Activated CD8-positive, alpha-beta T cell treated with anti-CD3 and anti-CD28 coated beads for 36 hours (primary cell): ENCODE measurements around the gene PSME3IP1. TPM values are rescaled to one million over a fixed set of nuclear protein-coding genes. Genes with fewer than 3 reads are reported as not detected.
A peak's percentile ranks its signal among the peaks of the same experiment; 100 is the strongest.
"Not testable (repeated sequence)": the region's sequence is repeated elsewhere in the genome, so short reads cannot be mapped to it uniquely, and the experiment has no call there.

Experiments used
- ATAC-seq: fragments of 200-7000 bp; cut with Tn5 transposase; one replicate; pipeline ENCODE4 v1.10.0; 2021; ENCODE audit warnings: mild to moderate bottlenecking, moderate library complexity
- CTCF ChIA-PET: fragments of 350-600 bp; sonication (Branson Sonifier 250); formaldehyde crosslinking; loops from one replicate; lab custom pipeline; 2021; ENCODE audit warnings: antibody characterized with exemption; lab: Charles Lee
- POLR2A ChIA-PET: fragments of 350-600 bp; sonication (Branson Sonifier 250); formaldehyde crosslinking; loops from one replicate; lab custom pipeline; 2021; ENCODE audit warnings: antibody characterized with exemption; lab: Charles Lee
- DNase-seq: peaks from one replicate; pipeline ENCODE4 v3.0.0-alpha.2; 2020
- H3K27ac Mint-ChIP-seq: one replicate; pipeline ENCODE4 v1.8.0; 2021; ENCODE audit warnings: mild to moderate bottlenecking, mixed read lengths
- H3K27me3 Mint-ChIP-seq: one replicate; pipeline ENCODE4 v1.8.0; 2021; ENCODE audit warnings: mixed read lengths
- H3K36me3 Mint-ChIP-seq: one replicate; pipeline ENCODE4 v1.8.0; 2021; ENCODE audit warnings: low read depth, mixed read lengths
- H3K4me1 Mint-ChIP-seq: one replicate; pipeline ENCODE4 v1.8.0; 2021; ENCODE audit warnings: low read depth, mixed read lengths
- H3K4me3 Mint-ChIP-seq: one replicate; pipeline ENCODE4 v1.8.0; 2021; ENCODE audit warnings: mild to moderate bottlenecking, moderate library complexity, mixed read lengths
- H3K9me3 Mint-ChIP-seq: one replicate; pipeline ENCODE4 v1.8.0; 2021; ENCODE audit warnings: mixed read lengths
- intact Hi-C: fragments of 100-400 bp; cut with micrococcal nuclease; formaldehyde crosslinking; loops from one replicate; pipeline ENCODE4 v1.10.0; 2022
- total RNA-seq, 2 experiments: library from RNA; stranded (reverse); gene quantifications; one replicate each; pipeline ENCODE4 v1.2.3, GENCODE V29; 2021
- TF ChIP-seq, protein P1 (sequence below): fragments of 200-600 bp; IDR thresholded peaks from one replicate; pipeline ENCODE4 v1.8.0; 2022; ENCODE audit warnings: antibody characterized with exemption, mild to moderate bottlenecking

Gene PSME3IP1
- total RNA-seq, 2 experiments from 2014 or later: 101 to 103 TPM

DNA sequence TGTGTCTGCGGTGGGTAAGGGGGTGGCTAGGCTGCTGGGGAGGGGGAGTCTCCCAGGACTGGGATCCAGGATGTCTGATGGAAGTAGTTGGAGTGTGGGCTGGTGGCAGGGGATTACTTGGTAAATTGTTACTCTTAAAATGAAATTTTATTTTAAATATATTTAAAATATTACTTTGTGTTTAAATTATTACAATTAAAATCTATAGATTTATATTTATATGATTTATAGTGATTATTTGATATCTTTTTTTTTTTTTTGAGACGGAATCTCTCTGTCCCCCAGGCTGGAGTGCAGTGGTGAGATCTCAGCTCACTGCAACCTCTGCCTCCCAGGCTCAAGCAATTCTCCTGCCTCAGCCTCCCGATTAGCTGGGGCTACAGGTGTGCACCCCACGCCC, 74.9 kb downstream of the PSME3IP1 start:
- no peaks in the 10 kb centered on the region for H3K27me3 Mint-ChIP-seq
- no peaks in the 10 kb centered on the region for H3K36me3 Mint-ChIP-seq
- CTCF ChIA-PET: interaction anchor here (1.0 to 1.2 kb wide), 3 partner anchors 17 to 62 kb away, joined by 3 to 4 read pairs (median 4); no protein-coding TSS in a partner anchor
- H3K27ac Mint-ChIP-seq: no peak overlapping the region
- no peaks in the 10 kb centered on the region for H3K9me3 Mint-ChIP-seq
- intact Hi-C loops: no loop called here
- no peak for ATAC-seq
- TF ChIP-seq, protein P1, sequence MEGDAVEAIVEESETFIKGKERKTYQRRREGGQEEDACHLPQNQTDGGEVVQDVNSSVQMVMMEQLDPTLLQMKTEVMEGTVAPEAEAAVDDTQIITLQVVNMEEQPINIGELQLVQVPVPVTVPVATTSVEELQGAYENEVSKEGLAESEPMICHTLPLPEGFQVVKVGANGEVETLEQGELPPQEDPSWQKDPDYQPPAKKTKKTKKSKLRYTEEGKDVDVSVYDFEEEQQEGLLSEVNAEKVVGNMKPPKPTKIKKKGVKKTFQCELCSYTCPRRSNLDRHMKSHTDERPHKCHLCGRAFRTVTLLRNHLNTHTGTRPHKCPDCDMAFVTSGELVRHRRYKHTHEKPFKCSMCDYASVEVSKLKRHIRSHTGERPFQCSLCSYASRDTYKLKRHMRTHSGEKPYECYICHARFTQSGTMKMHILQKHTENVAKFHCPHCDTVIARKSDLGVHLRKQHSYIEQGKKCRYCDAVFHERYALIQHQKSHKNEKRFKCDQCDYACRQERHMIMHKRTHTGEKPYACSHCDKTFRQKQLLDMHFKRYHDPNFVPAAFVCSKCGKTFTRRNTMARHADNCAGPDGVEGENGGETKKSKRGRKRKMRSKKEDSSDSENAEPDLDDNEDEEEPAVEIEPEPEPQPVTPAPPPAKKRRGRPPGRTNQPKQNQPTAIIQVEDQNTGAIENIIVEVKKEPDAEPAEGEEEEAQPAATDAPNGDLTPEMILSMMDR: no peak
- H3K4me3 Mint-ChIP-seq: no peak overlapping the region
- POLR2A ChIA-PET: interaction anchor here (0.7 to 1.4 kb wide), 3 partner anchors 10 to 27 kb away, joined by 3 read pairs; no protein-coding TSS in a partner anchor
- no peak for DNase-seq
- H3K4me1 Mint-ChIP-seq: peaks cover 12% of the 10 kb centered on the region

DNA sequence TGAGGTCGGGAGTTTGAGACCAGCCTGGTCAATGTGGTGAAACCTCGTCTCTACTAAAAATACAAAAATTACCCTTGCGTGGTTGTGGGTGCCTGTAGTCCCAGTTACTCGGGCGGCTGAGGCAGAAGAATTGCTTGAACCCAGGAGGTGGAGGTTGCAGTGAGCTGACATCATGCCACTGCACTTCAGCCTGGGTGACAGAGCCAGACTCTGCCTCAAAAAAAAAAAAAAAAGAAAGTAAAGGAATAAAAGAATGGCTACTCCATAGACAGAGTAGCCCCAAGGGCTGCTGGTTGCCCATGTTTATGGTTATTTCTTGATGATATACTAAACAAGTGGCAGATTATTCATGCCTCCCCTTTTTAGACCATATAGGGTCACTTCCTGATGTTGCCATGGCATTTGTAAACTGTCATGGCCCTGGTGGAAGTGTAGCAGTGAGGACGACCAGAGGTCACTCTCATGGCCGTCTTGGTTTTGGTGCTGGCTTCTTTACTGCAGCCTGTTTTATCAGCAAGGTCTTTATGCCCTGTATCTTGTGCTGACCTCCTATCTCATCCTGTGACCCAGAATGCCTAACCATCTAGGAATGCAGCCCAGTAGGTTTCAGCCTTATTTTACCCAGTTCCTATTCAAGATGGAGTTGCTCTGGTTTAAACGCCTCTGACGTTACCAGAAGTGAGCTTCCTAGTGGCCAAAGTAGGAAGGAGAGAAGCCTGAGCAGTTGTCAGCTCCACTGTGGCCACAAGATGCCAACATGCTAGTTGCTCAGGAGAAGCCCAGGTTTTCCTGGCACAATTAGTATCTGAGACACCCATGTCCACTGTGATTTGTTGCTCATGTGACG, 76.4 kb downstream of the PSME3IP1 start:
- ChIA-PET CTCF (interaction anchor here (0.6 to 0.7 kb wide), 2 partner anchors 9 to 115 kb away, joined by 3 read pairs; no protein-coding TSS in a partner anchor), POLR2A (interaction anchor here (0.6 to 1.4 kb wide), 3 partner anchors 16 to 1183 kb away, joined by 3 read pairs; no protein-coding TSS in a partner anchor)
- intact Hi-C loops, DNase-seq, H3K9me3 Mint-ChIP-seq, H3K27ac Mint-ChIP-seq, ATAC-seq, H3K4me3 Mint-ChIP-seq, H3K36me3 Mint-ChIP-seq, H3K27me3 Mint-ChIP-seq: not testable (repeated sequence)
- H3K4me1 Mint-ChIP-seq: peaks cover 19% of the 10 kb centered on the region

DNA sequence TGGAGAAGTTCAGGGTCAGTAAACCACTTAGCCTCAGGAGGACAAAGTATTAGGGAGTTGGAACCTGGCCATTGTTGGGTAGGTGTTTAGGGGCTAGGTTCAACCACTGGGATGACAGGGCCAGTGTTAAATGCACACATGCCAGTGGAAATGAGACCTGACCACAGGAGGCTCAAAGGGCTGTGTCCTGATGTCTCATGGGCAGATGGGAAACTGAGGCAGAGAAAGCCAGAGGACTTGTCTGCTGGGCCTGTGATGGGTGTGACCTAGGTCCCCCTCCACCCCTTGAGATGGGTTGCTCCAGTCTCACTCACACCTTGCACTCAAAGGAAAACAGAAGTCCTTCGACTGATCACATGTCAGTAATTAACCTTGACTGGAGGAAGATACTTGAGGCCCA, 77.4 kb downstream of the PSME3IP1 start:
- DNase-seq (no peak), ATAC-seq (no peak)
- H3K4me3 Mint-ChIP-seq: no peak overlapping the region
- TF ChIP-seq, protein P1: no peak
- H3K4me1 Mint-ChIP-seq: peaks cover 21% of the 10 kb centered on the region
- POLR2A ChIA-PET: no interaction called here
- H3K36me3 Mint-ChIP-seq: no peaks in the 10 kb centered on the region
- H3K27ac Mint-ChIP-seq: no peak overlapping the region
- no peaks in the 10 kb centered on the region for H3K9me3 Mint-ChIP-seq
- no peaks in the 10 kb centered on the region for H3K27me3 Mint-ChIP-seq
- intact Hi-C loops: no loop called here
- CTCF ChIA-PET: no interaction called here

DNA sequence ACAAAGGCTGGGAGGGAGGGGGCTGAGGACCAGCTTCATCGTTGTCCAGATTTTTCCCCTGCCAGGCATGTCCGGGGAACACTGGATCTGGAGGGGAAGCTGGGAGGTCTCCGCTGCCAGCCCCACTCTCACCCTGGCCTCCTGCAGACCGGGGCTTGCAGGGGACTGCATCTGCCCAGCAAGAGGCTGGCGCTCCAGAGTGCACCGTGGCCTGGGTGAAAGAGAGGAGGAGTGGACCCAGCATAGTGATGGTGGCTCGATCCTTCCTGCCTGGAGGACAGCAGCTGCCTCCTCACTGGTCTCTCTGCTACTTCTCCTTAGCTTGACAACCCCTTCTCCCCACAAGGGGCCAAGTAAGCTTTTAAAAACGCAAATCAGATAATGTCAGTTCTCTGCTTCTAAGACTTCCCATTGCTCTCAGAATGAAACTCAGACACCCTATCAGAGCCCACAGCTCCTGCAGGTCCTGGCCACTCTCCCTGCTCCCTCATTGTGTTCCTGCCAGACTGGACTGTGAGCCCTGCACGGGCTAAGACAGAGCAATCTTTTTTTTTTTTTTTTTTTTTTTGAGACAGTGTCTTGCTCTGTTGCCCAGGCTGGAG, 78.4 kb downstream of the PSME3IP1 start:
- H3K4me1 Mint-ChIP-seq: peaks cover 15% of the 10 kb centered on the region
- H3K36me3 Mint-ChIP-seq: no peaks in the 10 kb centered on the region
- no peak for DNase-seq
- POLR2A ChIA-PET: no interaction called here
- no peak overlapping the region for H3K4me3 Mint-ChIP-seq
- TF ChIP-seq, protein P1: no peak
- no peak for ATAC-seq
- H3K9me3 Mint-ChIP-seq: no peaks in the 10 kb centered on the region
- intact Hi-C loops: no loop called here
- CTCF ChIA-PET: interaction anchor here (1.2 kb wide), 1 partner anchor 34 kb away, joined by 4 read pairs; no protein-coding TSS in a partner anchor
- no peak overlapping the region for H3K27ac Mint-ChIP-seq
- H3K27me3 Mint-ChIP-seq: no peaks in the 10 kb centered on the region

DNA sequence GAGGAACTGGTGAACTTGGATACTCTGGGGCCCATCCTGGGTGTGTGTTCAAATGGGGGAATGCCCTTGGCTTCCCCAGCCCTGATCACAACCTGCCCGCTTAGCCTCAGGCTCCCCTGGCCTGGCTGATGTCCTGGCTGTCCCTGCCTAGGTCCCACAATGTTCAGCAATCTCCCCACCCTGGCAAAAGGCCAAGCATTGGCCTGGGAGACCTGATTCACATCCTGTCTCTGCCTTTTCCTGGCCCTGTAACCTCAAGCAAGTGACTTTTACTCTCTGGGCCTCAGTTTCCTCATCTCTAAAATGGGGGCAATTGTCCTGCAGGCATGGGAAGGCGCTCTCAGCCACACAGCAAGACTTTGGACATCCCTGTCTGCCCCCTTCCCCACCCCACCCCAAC, 79.1 kb downstream of the PSME3IP1 start:
- Mint-ChIP-seq H3K27ac (no peak overlapping the region), H3K36me3 (no peaks in the 10 kb centered on the region), H3K9me3 (no peaks in the 10 kb centered on the region), H3K27me3 (no peaks in the 10 kb centered on the region), H3K4me3 (no peak overlapping the region), H3K4me1 (peaks cover 14% of the 10 kb centered on the region)
- ATAC-seq (no peak), DNase-seq (peak; percentile 27)
- ChIA-PET POLR2A (no interaction called here), CTCF (interaction anchor here (1.2 kb wide), 1 partner anchor 35 kb away, joined by 4 read pairs; no protein-coding TSS in a partner anchor)
- TF ChIP-seq, protein P1: no peak
- intact Hi-C loops: no loop called here
